Mesendoderm (in vitro differentiated cells): ENCODE results near the gene COL5A3.
A peak's percentile ranks its signal among the peaks of the same experiment; 100 is the strongest.

Experiments
- DNase-seq: peaks from one replicate; pipeline ENCODE4 v3.0.0; 2013
- H2AK5ac ChIP-seq: 2 replicates; pipeline ENCODE4 v1.6.1; 2013; ENCODE audit warnings: low read length, inconsistent platforms
- H2BK120ac ChIP-seq: 2 replicates; pipeline ENCODE4 v1.6.1; 2013; ENCODE audit warnings: low read depth, mild to moderate bottlenecking, low read length, moderate library complexity, mixed read lengths
- H2BK15ac ChIP-seq: replicated peaks from 2 replicates; pipeline ENCODE4 v1.6.1; 2013; ENCODE audit warnings: low read depth, mild to moderate bottlenecking, moderate library complexity
- H2BK5ac ChIP-seq: 2 replicates; pipeline ENCODE4 v1.6.1; 2013; ENCODE audit warnings: low read length, inconsistent platforms
- H3K18ac ChIP-seq: 2 replicates; pipeline ENCODE4 v1.6.1; 2013; ENCODE audit warnings: mild to moderate bottlenecking, low read length, mixed read lengths
- H3K23ac ChIP-seq: one replicate; pipeline ENCODE4 v1.6.1; 2013; ENCODE audit warnings: low read length
- H3K27ac ChIP-seq: 2 replicates; pipeline ENCODE4 v1.5.1; 2013; ENCODE audit warnings: low read depth, mild to moderate bottlenecking, inconsistent platforms, low read length, moderate library complexity
- H3K27me3 ChIP-seq: 2 replicates; pipeline ENCODE4 v1.6.1; 2013; ENCODE audit warnings: low read length, control low read depth, mild to moderate bottlenecking, inconsistent platforms; ENCODE audit not compliant: insufficient read depth, poor library complexity
- H3K36me3 ChIP-seq: 2 replicates; pipeline ENCODE4 v1.6.1; 2013; ENCODE audit warnings: low read length, inconsistent platforms; ENCODE audit not compliant: control insufficient read depth, insufficient read depth
- H3K4ac ChIP-seq: one replicate; pipeline ENCODE4 v1.6.1; 2013; ENCODE audit warnings: low read depth, mild to moderate bottlenecking, low read length, moderate library complexity
- H3K4me1 ChIP-seq: 2 replicates; pipeline ENCODE4 v1.6.1; 2013; ENCODE audit warnings: low read depth, low read length, inconsistent platforms; ENCODE audit not compliant: control insufficient read depth
- H3K4me2 ChIP-seq: 2 replicates; pipeline ENCODE4 v1.6.1; 2013; ENCODE audit warnings: low read length
- H3K4me3 ChIP-seq: 2 replicates; pipeline ENCODE4 v1.5.1; 2013; ENCODE audit warnings: mild to moderate bottlenecking, low read length
- H3K56ac ChIP-seq: one replicate; pipeline ENCODE4 v1.6.1; 2013; ENCODE audit warnings: low read length
- H3K79me1 ChIP-seq: 2 replicates; pipeline ENCODE4 v1.6.1; 2013; ENCODE audit warnings: low read length, inconsistent platforms
- H3K79me2 ChIP-seq: 2 replicates; pipeline ENCODE4 v1.6.1; 2013; ENCODE audit warnings: mild to moderate bottlenecking, low read length; ENCODE audit not compliant: control insufficient read depth, insufficient read depth
- H3K9ac ChIP-seq: 2 replicates; pipeline ENCODE4 v1.6.1; 2013; ENCODE audit warnings: low read length, inconsistent platforms
- H4K5ac ChIP-seq: one replicate; pipeline ENCODE4 v1.6.1; 2013; ENCODE audit warnings: low read length
- H4K8ac ChIP-seq: one replicate; pipeline ENCODE4 v1.6.1; 2013; ENCODE audit warnings: low read depth, mild to moderate bottlenecking, control low read depth, low read length, moderate library complexity
- WGBS: extraction: QIAGEN DNeasy Blood & Tissue Kit; methylation state at CpG from one replicate; pipeline ENCODE4 v1.1.7; 2013; ENCODE audit warnings: low lambda C conversion rate, missing lambda C conversion rate; ENCODE audit not compliant: insufficient coverage; ENCODE audit errors: extremely low coverage; 5-methylcytosine and 5-hydroxymethylcytosine counted together

COL5A3 gene

GRCh38 chr19:10043286-10043927 is 33.1 kb upstream of the COL5A3 start:
- peak; percentile 72 for DNase-seq
- no CpG with 5 or more reads among the region's 4 CpGs for WGBS

GRCh38 chr19:10037809-10038208 is 27.5 kb upstream of the COL5A3 start:
- Histone ChIP-seq H3K23ac (no peak overlapping the region), H3K56ac (no peak overlapping the region), H3K79me2 (no peaks in the 10 kb centered on the region), H2BK15ac (no peak overlapping the region), H3K27me3 (no peaks in the 10 kb centered on the region), H3K18ac (no peak overlapping the region), H3K36me3 (no peaks in the 10 kb centered on the region), H2AK5ac (no peak overlapping the region), H3K4me2 (no peak overlapping the region), H3K9ac (no peak overlapping the region), H2BK120ac (no peak overlapping the region), H3K4me1 (no peaks in the 10 kb centered on the region), H3K4me3 (no peak overlapping the region), H3K4ac (no peak overlapping the region), H2BK5ac (no peak overlapping the region), H4K5ac (no peak overlapping the region), H4K8ac (no peak overlapping the region), H3K79me1 (no peaks in the 10 kb centered on the region), H3K27ac (no peak overlapping the region)
- no peak for DNase-seq
- WGBS, result no CpG with 5 or more reads among the region's 5 CpGs

More at GRCh38 chr19:10043286-10043927, 33.1 kb upstream of the COL5A3 start:
- H3K23ac ChIP-seq, result no peak overlapping the region
- H3K79me1 ChIP-seq, result no peaks in the 10 kb centered on the region
- no peak overlapping the region for H4K8ac ChIP-seq
- H3K56ac ChIP-seq, result no peak overlapping the region
- no peak overlapping the region for H4K5ac ChIP-seq
- no peak overlapping the region for H3K18ac ChIP-seq
- no peak overlapping the region for H3K4ac ChIP-seq
- no peak overlapping the region for H2BK15ac ChIP-seq
- no peaks in the 10 kb centered on the region for H3K27me3 ChIP-seq
- no peaks in the 10 kb centered on the region for H3K4me1 ChIP-seq
- no peak overlapping the region for H3K27ac ChIP-seq
- no peaks in the 10 kb centered on the region for H3K36me3 ChIP-seq
- H2BK120ac ChIP-seq, result no peak overlapping the region
- no peaks in the 10 kb centered on the region for H3K79me2 ChIP-seq
- H3K9ac ChIP-seq, result no peak overlapping the region
- no peak overlapping the region for H3K4me2 ChIP-seq
- peak overlapping the region; percentile 22 for H3K4me3 ChIP-seq
- no peak overlapping the region for H2BK5ac ChIP-seq
- H2AK5ac ChIP-seq, result no peak overlapping the region

GRCh38 chr19:10037367-10037766 is 27.1 kb upstream of the COL5A3 start:
- no peak for DNase-seq
- H3K36me3 ChIP-seq, result no peaks in the 10 kb centered on the region
- H3K4me2 ChIP-seq, result no peak overlapping the region
- no peak overlapping the region for H3K4me3 ChIP-seq
- no peaks in the 10 kb centered on the region for H3K4me1 ChIP-seq
- H2BK120ac ChIP-seq, result no peak overlapping the region
- H3K79me1 ChIP-seq, result no peaks in the 10 kb centered on the region
- H2BK5ac ChIP-seq, result no peak overlapping the region
- H2AK5ac ChIP-seq, result no peak overlapping the region
- no peak overlapping the region for H2BK15ac ChIP-seq
- H4K5ac ChIP-seq, result no peak overlapping the region
- no CpG with 5 or more reads among the region's 4 CpGs for WGBS
- no peak overlapping the region for H3K23ac ChIP-seq
- H3K79me2 ChIP-seq, result no peaks in the 10 kb centered on the region
- H3K9ac ChIP-seq, result no peak overlapping the region
- no peak overlapping the region for H3K56ac ChIP-seq
- H3K18ac ChIP-seq, result no peak overlapping the region
- H3K27me3 ChIP-seq, result no peaks in the 10 kb centered on the region
- no peak overlapping the region for H4K8ac ChIP-seq
- H3K4ac ChIP-seq, result no peak overlapping the region
- no peak overlapping the region for H3K27ac ChIP-seq

- Histone ChIP-seq H2AK5ac (no peak overlapping the region), H3K18ac (no peak overlapping the region), H3K36me3 (no peaks in the 10 kb centered on the region), H3K56ac (no peak overlapping the region), H3K27ac (no peak overlapping the region), H3K4me2 (no peak overlapping the region), H2BK15ac (no peak overlapping the region), H3K9ac (no peak overlapping the region), H2BK5ac (no peak overlapping the region), H3K23ac (no peak overlapping the region), H3K79me1 (no peaks in the 10 kb centered on the region), H3K79me2 (no peaks in the 10 kb centered on the region), H3K27me3 (no peaks in the 10 kb centered on the region), H3K4ac (no peak overlapping the region), H4K8ac (no peak overlapping the region), H4K5ac (no peak overlapping the region), H3K4me3 (no peak overlapping the region), H3K4me1 (no peaks in the 10 kb centered on the region), H2BK120ac (no peak overlapping the region)
- no CpG with 5 or more reads among the region's 5 CpGs for WGBS
- DNase-seq, result no peak
Measured at GRCh38 chr19:10036601-10037071, 26.3 kb upstream of the COL5A3 start.

GRCh38 chr19:10033614-10034013 is 23.3 kb upstream of the COL5A3 start:
- no peak overlapping the region for H3K9ac ChIP-seq
- WGBS, result 100% methylated on average over 3 of the region's 8 CpGs
- no peaks in the 10 kb centered on the region for H3K4me1 ChIP-seq
- H2BK120ac ChIP-seq, result no peak overlapping the region
- no peak overlapping the region for H2AK5ac ChIP-seq
- H4K8ac ChIP-seq, result no peak overlapping the region
- H2BK5ac ChIP-seq, result no peak overlapping the region
- H3K27me3 ChIP-seq, result no peaks in the 10 kb centered on the region
- no peaks in the 10 kb centered on the region for H3K36me3 ChIP-seq
- no peak overlapping the region for H3K4me3 ChIP-seq
- H3K23ac ChIP-seq, result no peak overlapping the region
- no peaks in the 10 kb centered on the region for H3K79me2 ChIP-seq
- H3K4me2 ChIP-seq, result no peak overlapping the region
- no peak overlapping the region for H3K27ac ChIP-seq
- H4K5ac ChIP-seq, result no peak overlapping the region
- no peak overlapping the region for H3K4ac ChIP-seq
- H3K18ac ChIP-seq, result no peak overlapping the region
- H2BK15ac ChIP-seq, result no peak overlapping the region
- no peak overlapping the region for H3K56ac ChIP-seq
- DNase-seq, result no peak
- H3K79me1 ChIP-seq, result no peaks in the 10 kb centered on the region
